ENCODE data around the gene ITGA5. TPM values are rescaled to one million over a fixed set of nuclear protein-coding genes. Genes with fewer than 3 reads are reported as not detected.

The ITGA5 gene
- total and polyA plus RNA-seq, 9 of the 15 experiments (the other 6 are each of a cell fraction or from before 2014, with no cell fraction given): 9.1 to 82.1 (median 47.4) TPM

- peak; percentile 85 for ATAC-seq
- BruUV-seq (replicated peaks): TSS peak; percentile 75
- Histone ChIP-seq H3K36me3 (ENCODE audit: control insufficient read depth, insufficient read depth, low read length) (peaks cover 34% of the 10 kb centered on the region; the same call in 2 of the 3 replicates), H3K9me3 (replicated peaks; ENCODE audit: control insufficient read depth, insufficient read depth, low read depth, low read length) (no peaks in the 10 kb centered on the region), H3K4me1 (replicated peaks in 1 of 2; ENCODE audit: control insufficient read depth in 2 of 2, insufficient read depth in 2 of 2, low read length in 2 of 2) (peaks cover 38 to 42% of the 10 kb centered on the region in 2 experiments), H3K4me3 (peak overlapping the region; percentile 22; the same call in 1 of the 2 replicates), H3K4me2 (ENCODE audit: insufficient read depth, low read length) (peak overlapping the region; percentile 82), H2AFZ (ENCODE audit: low read depth, low read length) (peak overlapping the region; percentile 89), H4K20me1 (replicated peaks; ENCODE audit: control insufficient read depth, insufficient read depth, low read length) (no peaks in the 10 kb centered on the region), H3K27ac (ENCODE audit: extremely low read depth, low read depth, low read length) (peak overlapping the region; percentile 87), H3K79me2 (ENCODE audit: control insufficient read depth, insufficient read depth, low read length) (peaks cover 5% of the 10 kb centered on the region; the same call in 1 of the 3 replicates), H3K9ac (ENCODE audit: insufficient read depth in 1 of 2, low read depth in 2 of 2, low read length in 2 of 2) (peak overlapping the region; percentile 78 to 80), H3K9me1 (ENCODE audit: control insufficient read depth, insufficient read depth, low read length) (no peaks in the 10 kb centered on the region), H3K27me3 (ENCODE audit: control insufficient read depth in 2 of 2, insufficient read depth in 2 of 2, low read length in 2 of 2) (no peaks in the 10 kb centered on the region)
- CTCF ChIA-PET (ENCODE audit: low intra/inter-chr PET ratio): interaction anchor here (0.6 to 4.9 kb wide), 18 partner anchors 11 to 336 kb away, joined by 3 to 50 read pairs (median 4); partner anchors contain the start of gene HOXC5
- peak; percentile 99 for FAIRE-seq
- DNase-seq (ENCODE audit: extremely low read depth in 1 of 4, low spot score in 3 of 4): peak; percentile 76 to 96 (median 83)
- intact Hi-C loops (cut with micrococcal nuclease) (loop anchor here (1.0 to 10.0 kb wide), 4 partner anchors 10 to 384 kb away; partner anchors contain the start of gene HOXC10), in situ Hi-C loops (cut with MboI) (loop anchor here (5.0 to 10.0 kb wide), 3 partner anchors 74 to 384 kb away; partner anchors contain the start of gene HOXC10)
- POLR2A ChIA-PET: interaction anchor here (0.7 to 2.8 kb wide), 10 partner anchors 10 to 117 kb away, joined by 3 to 14 read pairs (median 4); partner anchors contain the start of genes CBX5 and HNRNPA1
- WGBS (ENCODE audit: insufficient coverage, low coverage, missing lambda C conversion rate): 2% methylated on average over 32 of the region's 40 CpGs
- TF ChIP-seq ATF3 (IDR thresholded peaks at IDR 0.05): no peak
- TF ChIP-seq ATF3 (CRISPR knock-in tag; conservative IDR thresholded peaks at IDR 0.05): 0 out of 2 replicates have a peak, but pooled peaks have one; percentile 24
- peak; percentile 21; the same call in 1 of the 2 replicates for TF ChIP-seq HMGXB4 (CRISPR knock-in tag; IDR thresholded peaks at IDR 0.05)
- TF ChIP-seq ZBTB7A (IDR thresholded peaks at IDR 0.05; ENCODE audit: borderline replicate concordance, control insufficient read depth, low read depth, low read length): peak; percentile 83
- TF ChIP-seq CGGBP1 (CRISPR knock-in tag; IDR thresholded peaks at IDR 0.05): no peak
- peak; percentile 67 for TF ChIP-seq MYC (IDR thresholded peaks at IDR 0.05; ENCODE audit: low read depth, low read length)
- no peak for TF ChIP-seq MYC (CRISPR knock-in tag; IDR thresholded peaks at IDR 0.05; ENCODE audit: borderline replicate concordance, low read depth)
- TF ChIP-seq CREB3L1 (IDR thresholded peaks at IDR 0.05; ENCODE audit: borderline replicate concordance, low read depth): 0 out of 2 replicates have a peak, but pooled peaks have one; percentile 27
- TF ChIP-seq ZNF224 (CRISPR knock-in tag; IDR thresholded peaks at IDR 0.05): no peak
- TF ChIP-seq ZNF639 (CRISPR knock-in tag; conservative IDR thresholded peaks at IDR 0.05 in 1 of 2, IDR thresholded peaks at IDR 0.05 in 1 of 2): peak in 1 of 2 experiments; percentile 19; a peak in 1 of 4 replicates
- peak; percentile 83 for TF ChIP-seq BRD9 (IDR thresholded peaks at IDR 0.05; ENCODE audit: low read depth, partially characterized antibody)
Measured at GRCh38 chr12:54368709-54369596, 50.1 kb downstream of the ITGA5 start.
